ENCODE data around the gene ANKRD6. TPM values are rescaled to one million over a fixed set of nuclear protein-coding genes. Genes with fewer than 3 reads are reported as not detected.
A peak's percentile ranks its signal among the peaks of the same experiment; 100 is the strongest.

ANKRD6 gene
- total RNA-seq, 1 experiment from 2014 or later = 25.4 TPM

- Histone ChIP-seq H3K9me3 (ENCODE audit: low read depth, low read length, poor library complexity, severe bottlenecking) (no peaks in the 10 kb centered on the region), H3K27me3 (replicated peaks; ENCODE audit: insufficient read depth, low read depth, low read length, poor library complexity) (no peaks in the 10 kb centered on the region), H3K4me1 (ENCODE audit: insufficient read depth, low read length, poor library complexity, severe bottlenecking) (peaks cover 17% of the 10 kb centered on the region), H3K4me3 (ENCODE audit: low read depth, low read length, poor library complexity, severe bottlenecking) (peak within 1 kb of the TSS; percentile 80), H3K36me3 (ENCODE audit: insufficient read depth, low read length, poor library complexity, severe bottlenecking) (no peaks in the 10 kb centered on the region), H3K27ac (ENCODE audit: low read depth, low read length, poor library complexity, severe bottlenecking) (no peak within 1 kb of the TSS)
- no TSS peak for BruUV-seq (replicated peaks)
- peak; percentile 68 for DNase-seq (ENCODE audit: low spot score)
- TF ChIP-seq CTCF (conservative IDR thresholded peaks at IDR 0.05; ENCODE audit: low read depth, low read length) (no peak), EZH2 (IDR thresholded peaks at IDR 0.05; ENCODE audit: borderline replicate concordance, low read depth, low read length, poor library complexity, severe bottlenecking) (no peak)
- ChIA-PET CTCF (no interaction called here), POLR2A (ENCODE audit: low non-redundant PET) (no interaction called here)
- intact Hi-C loops (cut with micrococcal nuclease; ENCODE audit: unreplicated experiment) = no loop called here
Measured at GRCh38 chr6:89412071-89413005, 20.6 kb upstream of the ANKRD6 start, which contains the start of gene RRAGD. TSS of gene RRAGD (minus strand) at chr6:89412273. CDS start at chr6:89411993, 280 bp downstream.

- CTCF ChIA-PET = no interaction called here
- no TSS peak for BruUV-seq (replicated peaks)
- Histone ChIP-seq H3K27me3 (replicated peaks; ENCODE audit: insufficient read depth, low read depth, low read length, poor library complexity) (no peaks in the 10 kb centered on the region), H3K27ac (ENCODE audit: low read depth, low read length, poor library complexity, severe bottlenecking) (no peak overlapping the region), H3K4me1 (ENCODE audit: insufficient read depth, low read length, poor library complexity, severe bottlenecking) (peaks cover 17% of the 10 kb centered on the region), H3K36me3 (ENCODE audit: insufficient read depth, low read length, poor library complexity, severe bottlenecking) (no peaks in the 10 kb centered on the region), H3K4me3 (ENCODE audit: low read depth, low read length, poor library complexity, severe bottlenecking) (peak overlapping the region; percentile 80), H3K9me3 (ENCODE audit: low read depth, low read length, poor library complexity, severe bottlenecking) (no peaks in the 10 kb centered on the region)
- intact Hi-C loops (cut with micrococcal nuclease; ENCODE audit: unreplicated experiment) = no loop called here
- TF ChIP-seq CTCF (conservative IDR thresholded peaks at IDR 0.05; ENCODE audit: low read depth, low read length) (no peak), EZH2 (IDR thresholded peaks at IDR 0.05; ENCODE audit: borderline replicate concordance, low read depth, low read length, poor library complexity, severe bottlenecking) (no peak)
- POLR2A ChIA-PET (ENCODE audit: low non-redundant PET) = no interaction called here
- DNase-seq (ENCODE audit: low spot score) = no peak
Measured at GRCh38 chr6:89413006-89413400, 19.9 kb upstream of the ANKRD6 start.

GRCh38 chr6:89414215-89414614, 18.7 kb upstream of the ANKRD6 start:
- Histone ChIP-seq H3K4me1 (ENCODE audit: insufficient read depth, low read length, poor library complexity, severe bottlenecking) (peaks cover 17% of the 10 kb centered on the region), H3K27me3 (replicated peaks; ENCODE audit: insufficient read depth, low read depth, low read length, poor library complexity) (no peaks in the 10 kb centered on the region), H3K4me3 (ENCODE audit: low read depth, low read length, poor library complexity, severe bottlenecking) (no peak overlapping the region), H3K9me3 (ENCODE audit: low read depth, low read length, poor library complexity, severe bottlenecking) (no peaks in the 10 kb centered on the region), H3K36me3 (ENCODE audit: insufficient read depth, low read length, poor library complexity, severe bottlenecking) (no peaks in the 10 kb centered on the region), H3K27ac (ENCODE audit: low read depth, low read length, poor library complexity, severe bottlenecking) (no peak overlapping the region)
- ChIA-PET CTCF (interaction anchor here (1.5 kb wide), 1 partner anchor 18 kb away, joined by 3 read pairs; the partner anchor contains the start of gene ANKRD6), POLR2A (ENCODE audit: low non-redundant PET) (no interaction called here)
- intact Hi-C loops (cut with micrococcal nuclease; ENCODE audit: unreplicated experiment) = no loop called here
- no TSS peak for BruUV-seq (replicated peaks)
- no peak for TF ChIP-seq CTCF (conservative IDR thresholded peaks at IDR 0.05; ENCODE audit: low read depth, low read length)
- no peak for DNase-seq (ENCODE audit: low spot score)

Measured in A673 (cell line).